NT2/D1 (cell line): ENCODE results near the gene CACNA2D4.

ENCODE experiments used
- SUZ12 ChIP-seq: IDR thresholded peaks from 2 replicates; pipeline ENCODE4 v1.6.1; 2011; ENCODE audit not compliant: insufficient read length, insufficient read depth; ENCODE audit errors: extremely low read depth
- YY1 ChIP-seq: IDR thresholded peaks from 2 replicates; pipeline ENCODE4 v1.6.1; 2011; ENCODE audit not compliant: insufficient read length, insufficient read depth
- ZNF274 ChIP-seq: IDR thresholded peaks from 2 replicates; pipeline ENCODE4 v1.6.1; 2011; ENCODE audit warnings: mild to moderate bottlenecking, low read depth, low read length

DNA sequence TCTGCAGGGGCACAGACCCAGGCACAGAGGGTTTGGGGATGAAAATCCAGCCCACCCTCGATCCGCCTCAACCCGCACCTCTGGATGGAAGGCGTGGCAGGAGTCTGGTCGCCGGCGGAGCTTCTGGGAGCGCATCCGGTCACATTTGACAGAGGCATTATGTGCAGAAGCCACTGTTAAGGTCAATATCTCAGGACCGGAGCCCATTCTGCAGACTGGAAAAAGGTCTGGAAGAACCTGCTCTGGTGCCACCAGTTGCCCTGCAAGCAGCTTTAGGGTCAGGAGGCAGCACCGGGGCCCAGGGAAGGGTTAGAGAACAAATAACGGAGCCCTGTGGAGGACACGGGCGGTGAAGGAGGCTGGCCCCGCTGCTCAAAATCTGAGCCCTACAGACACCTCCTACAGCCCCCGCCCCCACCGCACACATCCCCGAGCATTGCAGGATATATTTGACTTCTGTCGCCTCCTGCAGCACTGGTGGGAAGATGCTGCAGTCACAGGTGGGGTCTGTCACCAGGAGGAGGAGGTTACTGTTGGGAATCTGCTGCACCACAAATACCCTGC is 123.1 kb downstream of the CACNA2D4 start:
- TF ChIP-seq YY1: no peak
- TF ChIP-seq ZNF274: no peak
- no peak for TF ChIP-seq SUZ12
